Stimulated activated naive CD8-positive, alpha-beta T cell treated with anti-CD3 and anti-CD28 coated beads, Interleukin-15, Interleukin-2, amounts not matched to agents 100 ng/mL and 50 ng/mL, for 24 hours (primary cell): Measurements from ENCODE around the gene MTRR.

Experiments used
- H3K27ac Mint-ChIP-seq: one replicate; pipeline ENCODE4 v1.8.0; 2021; ENCODE audit warnings: mild to moderate bottlenecking, mixed read lengths
- H3K27me3 Mint-ChIP-seq: one replicate; pipeline ENCODE4 v1.8.0; 2021; ENCODE audit warnings: mixed read lengths
- H3K36me3 Mint-ChIP-seq: one replicate; pipeline ENCODE4 v1.8.0; 2021; ENCODE audit warnings: low read depth, mixed read lengths
- H3K4me1 Mint-ChIP-seq: one replicate; pipeline ENCODE4 v1.8.0; 2021; ENCODE audit warnings: low read depth, mixed read lengths
- H3K4me3 Mint-ChIP-seq: one replicate; pipeline ENCODE4 v1.8.0; 2021; ENCODE audit warnings: mild to moderate bottlenecking, mixed read lengths
- H3K9me3 Mint-ChIP-seq: one replicate; pipeline ENCODE4 v1.8.0; 2021; ENCODE audit warnings: mixed read lengths

Gene MTRR

GRCh38 chr5:7930011-7930410 is 61.1 kb downstream of the MTRR start:
- Mint-ChIP-seq H3K4me3 (no peak overlapping the region), H3K9me3 (no peaks in the 10 kb centered on the region), H3K27ac (no peak overlapping the region), H3K4me1 (no peaks in the 10 kb centered on the region), H3K36me3 (no peaks in the 10 kb centered on the region), H3K27me3 (peaks cover 9% of the 10 kb centered on the region)

GRCh38 chr5:7941692-7942091 is 72.7 kb downstream of the MTRR start:
- no peaks in the 10 kb centered on the region for H3K36me3 Mint-ChIP-seq
- no peaks in the 10 kb centered on the region for H3K4me1 Mint-ChIP-seq
- no peak overlapping the region for H3K4me3 Mint-ChIP-seq
- no peaks in the 10 kb centered on the region for H3K9me3 Mint-ChIP-seq
- H3K27ac Mint-ChIP-seq = no peak overlapping the region
- peaks cover 18% of the 10 kb centered on the region for H3K27me3 Mint-ChIP-seq

- Mint-ChIP-seq H3K27me3 (peaks cover 7% of the 10 kb centered on the region), H3K27ac (no peak overlapping the region), H3K36me3 (no peaks in the 10 kb centered on the region), H3K4me3 (no peak overlapping the region), H3K9me3 (no peaks in the 10 kb centered on the region), H3K4me1 (no peaks in the 10 kb centered on the region)
Observed at GRCh38 chr5:7947301-7947700, 78.4 kb downstream of the MTRR start.
